Suprapubic skin (tissue), 4 donors: ENCODE data around the gene PRKCE.

Experiments
- CTCF ChIP-seq, 2 donors: fragments of 200-600 bp in 1 of 2; fragments of 450-650 bp in 1 of 2; sonication (generic) in 1 of 2; IDR thresholded peaks; one replicate each; pipeline ENCODE4 v1.5.1; 2016 to 2019; ENCODE audit warnings: antibody characterized with exemption in 2 of 2, mild to moderate bottlenecking in 1 of 2, moderate library complexity in 1 of 2
- EP300 ChIP-seq: sonication (generic); formaldehyde crosslinking; IDR thresholded peaks from one replicate; pipeline ENCODE4 v1.6.1; 2017; ENCODE audit warnings: antibody characterized with exemption
- POLR2A ChIP-seq, 2 donors: fragments of 450-650 bp; IDR thresholded peaks; one replicate each; pipeline ENCODE4 v1.6.1; 2017; ENCODE audit warnings: antibody characterized with exemption in 2 of 2, mild to moderate bottlenecking in 2 of 2, moderate library complexity in 2 of 2
- POLR2AphosphoS5 ChIP-seq, 3 donors: sonication (generic); formaldehyde crosslinking; IDR thresholded peaks; one replicate each; pipeline ENCODE4 v1.6.1; 2017; ENCODE audit warnings: antibody characterized with exemption in 3 of 3

GRCh38 chr2:45690231-45690630 is 38.8 kb downstream of the PRKCE start:
- TF ChIP-seq CTCF (IDR thresholded peaks at IDR 0.05) = no peak
- no peak for TF ChIP-seq POLR2AphosphoS5 (IDR thresholded peaks at IDR 0.05)
- TF ChIP-seq EP300 = no peak
- TF ChIP-seq POLR2A (IDR thresholded peaks at IDR 0.05) = no peak
